Transverse colon (tissue), 4 donors: ENCODE data around the gene FCGBP.

ENCODE experiments used
- CTCF ChIP-seq, 5 experiments: fragments of 200-600 bp in 3 of 5; fragments of 450-650 bp in 2 of 5; sonication (generic) in 3 of 5; IDR thresholded peaks; 1 replicate in 2 of 5; 2 replicates in 3 of 5; pipeline ENCODE4 v1.5.1; 2016 to 2017; ENCODE audit warnings: antibody characterized with exemption in 5 of 5, inconsistent platforms in 3 of 5, mild to moderate bottlenecking in 2 of 5, moderate library complexity in 1 of 5
- EP300 ChIP-seq: sonication (generic); formaldehyde crosslinking; IDR thresholded peaks from one replicate; pipeline ENCODE4 v1.6.1; 2017; ENCODE audit warnings: antibody characterized with exemption, low read depth
- POLR2A ChIP-seq: fragments of 450-650 bp; IDR thresholded peaks from one replicate; pipeline ENCODE4 v1.6.1; 2016; ENCODE audit warnings: antibody characterized with exemption, mild to moderate bottlenecking, moderate library complexity
- POLR2AphosphoS5 ChIP-seq, 3 donors: sonication (generic); formaldehyde crosslinking; IDR thresholded peaks; one replicate each; pipeline ENCODE4 v1.6.1; 2016; ENCODE audit warnings: antibody characterized with exemption in 3 of 3

GRCh38 chr19:39983695-39984300 lies 49.4 kb upstream of the FCGBP start:
- TF ChIP-seq POLR2A: no peak
- TF ChIP-seq CTCF (IDR thresholded peaks at IDR 0.05): no peak
- no peak for TF ChIP-seq EP300
- no peak for TF ChIP-seq POLR2AphosphoS5 (IDR thresholded peaks at IDR 0.05)
